Karpas-422 (cell line): ENCODE data around the gene TFPI. TPM values are rescaled to one million over a fixed set of nuclear protein-coding genes. Genes with fewer than 3 reads are reported as not detected.
"Not testable (repeated sequence)": the region's sequence is repeated elsewhere in the genome, so short reads cannot be mapped to it uniquely, and the experiment has no call there.

Source experiments
- DNase-seq: peaks from one replicate; pipeline ENCODE4 v3.0.0-alpha.2; 2015
- H2AFZ ChIP-seq: fragments of 200-600 bp; sonication (generic); 2 replicates; pipeline ENCODE4 v1.6.1; 2014; ENCODE audit warnings: antibody characterized with exemption, low read length, mixed read lengths
- H3K27ac ChIP-seq: fragments of 200-600 bp; sonication (generic); 2 replicates; pipeline ENCODE4 v1.5.1; 2014; ENCODE audit warnings: mild to moderate bottlenecking, low read length, moderate library complexity
- H3K27me3 ChIP-seq: fragments of 200-600 bp; sonication (generic); 2 replicates; pipeline ENCODE4 v1.6.1; 2014; ENCODE audit warnings: low read length, mixed read lengths
- H3K36me3 ChIP-seq: fragments of 200-600 bp; sonication (generic); 2 replicates; pipeline ENCODE4 v1.6.1; 2014; ENCODE audit warnings: low read length, mixed read lengths; ENCODE audit not compliant: insufficient read depth
- H3K4me1 ChIP-seq: fragments of 200-600 bp; sonication (generic); 2 replicates; pipeline ENCODE4 v1.6.1; 2014; ENCODE audit warnings: mild to moderate bottlenecking, low read length, mixed read lengths
- H3K4me2 ChIP-seq: fragments of 200-600 bp; sonication (generic); 2 replicates; pipeline ENCODE4 v1.6.1; 2014; ENCODE audit warnings: low read length, low read depth, mild to moderate bottlenecking; ENCODE audit not compliant: poor library complexity, severe bottlenecking
- H3K4me3 ChIP-seq: fragments of 200-600 bp; sonication (generic); 2 replicates; pipeline ENCODE4 v1.5.1; 2014; ENCODE audit warnings: mild to moderate bottlenecking, antibody characterized with exemption, low read length, mixed read lengths
- H3K79me2 ChIP-seq: fragments of 200-600 bp; sonication (generic); 2 replicates; pipeline ENCODE4 v1.6.1; 2014; ENCODE audit warnings: mild to moderate bottlenecking, low read length, mixed read lengths
- H3K9ac ChIP-seq: fragments of 200-600 bp; sonication (generic); 2 replicates; pipeline ENCODE4 v1.6.0; 2014; ENCODE audit warnings: low read length
- H3K9me2 ChIP-seq: fragments of 200-600 bp; sonication (generic), shearing (Covaris generic); replicated peaks from 2 replicates; pipeline ENCODE4 v1.6.0; 2014; ENCODE audit warnings: mild to moderate bottlenecking, low read length, moderate library complexity; ENCODE audit not compliant: insufficient read depth
- H3K9me3 ChIP-seq: fragments of 300-700, 200-600 bp; sonication (generic); 2 replicates; pipeline ENCODE4 v1.6.1; 2014; ENCODE audit warnings: low read length, mixed read lengths
- H4K20me1 ChIP-seq: fragments of 200-600 bp; sonication (generic); 2 replicates; pipeline ENCODE4 v1.6.1; 2014; ENCODE audit warnings: mild to moderate bottlenecking, antibody characterized with exemption, low read length, low read depth; ENCODE audit not compliant: insufficient read depth
- total RNA-seq: library from RNA; depleted of rRNA; stranded (reverse); fragments of >200 nt; shearing (Covaris generic); gene quantifications from 2 replicates; pipeline ENCODE4 v1.2.3, GENCODE V29; 2014; ENCODE audit warnings: low replicate concordance

The TFPI gene
- total RNA-seq, 1 experiment from 2014 or later: not detected

- Histone ChIP-seq H3K79me2 (no peaks in the 10 kb centered on the region), H3K9ac (no peak overlapping the region)
These were observed 10.7 kb downstream of the TFPI start for GRCh38 chr2:187543488-187543887.

GRCh38 chr2:187542123-187542522 lies 12.1 kb downstream of the TFPI start:
- Histone ChIP-seq H3K36me3 (no peaks in the 10 kb centered on the region), H3K9me3 (no peaks in the 10 kb centered on the region), H3K27ac (no peak overlapping the region), H2AFZ (no peak overlapping the region), H3K79me2 (no peaks in the 10 kb centered on the region), H3K4me1 (no peaks in the 10 kb centered on the region), H3K9me2 (no peaks in the 10 kb centered on the region), H3K4me2 (no peak overlapping the region), H3K9ac (no peak overlapping the region), H4K20me1 (no peaks in the 10 kb centered on the region), H3K4me3 (no peak overlapping the region), H3K27me3 (no peaks in the 10 kb centered on the region)
- DNase-seq: no peak

More at GRCh38 chr2:187543488-187543887, 10.7 kb downstream of the TFPI start:
- Histone ChIP-seq H3K4me2 (no peak overlapping the region), H3K9me3 (no peaks in the 10 kb centered on the region), H3K9me2 (no peaks in the 10 kb centered on the region), H4K20me1 (no peaks in the 10 kb centered on the region), H3K4me3 (no peak overlapping the region), H3K27ac (no peak overlapping the region), H3K4me1 (no peaks in the 10 kb centered on the region), H3K36me3 (no peaks in the 10 kb centered on the region), H3K27me3 (no peaks in the 10 kb centered on the region), H2AFZ (no peak overlapping the region)
- DNase-seq: no peak

- H4K20me1 ChIP-seq: no peaks in the 10 kb centered on the region
- DNase-seq: no peak
- H3K4me3 ChIP-seq: no peak overlapping the region
- no peak overlapping the region for H3K27ac ChIP-seq
- no peaks in the 10 kb centered on the region for H3K9me2 ChIP-seq
- no peaks in the 10 kb centered on the region for H3K36me3 ChIP-seq
- H3K4me1 ChIP-seq: no peaks in the 10 kb centered on the region
- H3K9ac ChIP-seq: no peak overlapping the region
- no peak overlapping the region for H2AFZ ChIP-seq
- H3K4me2 ChIP-seq: no peak overlapping the region
- H3K79me2 ChIP-seq: no peaks in the 10 kb centered on the region
- no peaks in the 10 kb centered on the region for H3K9me3 ChIP-seq
- no peaks in the 10 kb centered on the region for H3K27me3 ChIP-seq
These were observed 12.8 kb downstream of the TFPI start for GRCh38 chr2:187541086-187542085.

GRCh38 chr2:187538222-187538621 lies 16.0 kb downstream of the TFPI start:
- not testable (repeated sequence) for DNase-seq, H3K27me3 ChIP-seq, H3K4me1 ChIP-seq, H3K9me2 ChIP-seq, H3K9ac ChIP-seq, H3K9me3 ChIP-seq, H3K79me2 ChIP-seq, H3K4me2 ChIP-seq, H3K27ac ChIP-seq, H4K20me1 ChIP-seq, H3K4me3 ChIP-seq, H2AFZ ChIP-seq, H3K36me3 ChIP-seq

DNA sequence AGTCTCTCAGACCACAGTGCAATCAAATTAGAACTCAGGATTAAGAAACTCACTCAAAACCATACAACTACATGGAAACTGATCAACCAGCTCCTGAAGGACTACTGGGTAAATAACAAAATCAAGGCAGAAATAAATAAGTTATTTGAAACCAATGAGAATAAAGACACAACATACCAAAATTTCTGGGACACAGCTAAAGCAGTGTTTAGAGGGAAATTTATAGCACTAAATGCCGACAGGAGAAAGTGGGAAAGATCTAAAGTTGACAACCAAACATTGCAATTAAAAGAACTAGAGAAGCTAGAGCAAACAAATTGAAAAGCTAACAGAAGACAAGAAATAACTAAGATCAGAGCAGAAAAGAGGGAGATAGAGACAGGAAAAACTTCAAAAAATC lies 18.9 kb downstream of the TFPI start:
- DNase-seq, H3K79me2 ChIP-seq, H3K4me2 ChIP-seq, H3K36me3 ChIP-seq, H3K27me3 ChIP-seq, H3K27ac ChIP-seq, H4K20me1 ChIP-seq, H3K9me2 ChIP-seq, H3K4me1 ChIP-seq, H2AFZ ChIP-seq, H3K9me3 ChIP-seq, H3K9ac ChIP-seq, H3K4me3 ChIP-seq: not testable (repeated sequence)

- H3K4me2 ChIP-seq: no peak overlapping the region
These were observed 21.7 kb downstream of the TFPI start for GRCh38 chr2:187532333-187533120.

DNA sequence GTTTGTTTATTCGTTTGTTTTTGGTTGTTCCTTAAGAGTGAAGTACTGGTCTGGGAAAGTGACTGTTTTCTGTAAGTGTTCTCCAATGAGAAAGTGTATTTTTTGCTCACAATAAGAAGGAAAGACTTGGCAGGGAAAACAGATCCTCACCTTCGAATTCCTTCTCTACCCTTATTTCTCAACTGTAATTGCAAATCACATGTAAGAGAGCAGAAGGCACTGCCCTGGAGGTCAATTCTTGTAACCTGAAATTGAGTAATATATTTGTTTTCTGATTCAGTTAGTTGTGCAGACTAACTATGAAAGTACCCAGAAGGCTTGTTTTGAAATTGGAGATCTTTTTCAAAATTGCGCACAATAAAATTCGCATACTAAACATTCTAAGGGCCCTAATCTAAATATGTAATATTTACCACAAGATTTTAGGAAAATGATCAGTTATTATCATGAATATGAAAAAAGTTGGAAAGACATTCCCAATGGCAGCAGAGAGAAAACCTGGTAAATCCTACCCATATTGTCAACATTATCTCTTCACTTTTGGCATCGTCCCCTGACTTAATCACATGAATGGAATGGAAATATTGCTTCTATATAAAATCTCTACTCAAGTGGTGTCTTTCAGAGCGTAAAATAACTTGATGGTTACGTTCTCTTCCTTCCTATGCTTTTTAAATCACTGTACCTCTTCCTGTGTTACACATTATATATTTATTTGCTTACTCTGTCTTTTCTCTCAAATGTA lies 24.1 kb downstream of the TFPI start:
- H3K9me2 ChIP-seq: no peaks in the 10 kb centered on the region
- H2AFZ ChIP-seq: no peak overlapping the region
- no peak overlapping the region for H3K9ac ChIP-seq
- H3K27ac ChIP-seq: no peak overlapping the region
- no peaks in the 10 kb centered on the region for H3K79me2 ChIP-seq
- H3K4me2 ChIP-seq: no peak overlapping the region
- no peaks in the 10 kb centered on the region for H4K20me1 ChIP-seq
- H3K4me3 ChIP-seq: no peak overlapping the region
- DNase-seq: no peak
- H3K36me3 ChIP-seq: no peaks in the 10 kb centered on the region
- H3K9me3 ChIP-seq: no peaks in the 10 kb centered on the region
- H3K4me1 ChIP-seq: no peaks in the 10 kb centered on the region
- no peaks in the 10 kb centered on the region for H3K27me3 ChIP-seq

More at GRCh38 chr2:187532333-187533120, 21.7 kb downstream of the TFPI start:
- DNase-seq: no peak
- H3K4me3 ChIP-seq: no peak overlapping the region
- no peaks in the 10 kb centered on the region for H3K9me2 ChIP-seq
- H2AFZ ChIP-seq: no peak overlapping the region
- no peaks in the 10 kb centered on the region for H3K4me1 ChIP-seq
- no peaks in the 10 kb centered on the region for H3K36me3 ChIP-seq
- H3K79me2 ChIP-seq: no peaks in the 10 kb centered on the region
- no peak overlapping the region for H3K27ac ChIP-seq
- no peaks in the 10 kb centered on the region for H3K27me3 ChIP-seq
- H3K9me3 ChIP-seq: no peaks in the 10 kb centered on the region
- no peaks in the 10 kb centered on the region for H4K20me1 ChIP-seq
- no peak overlapping the region for H3K9ac ChIP-seq
